Keratinocyte (primary cell): Measurements from ENCODE around the gene SHQ1. TPM values are rescaled to one million over a fixed set of nuclear protein-coding genes. Genes with fewer than 3 reads are reported as not detected.

Source experiments
- DNase-seq: peaks from one replicate; pipeline ENCODE4 v3.0.0-alpha.2; 2011; ENCODE audit warnings: low read depth, missing footprints, low spot score
- FAIRE-seq: peaks from 2 replicates; lab custom pipeline; 2011; peaks lifted over from hg19 to GRCh38; lab: Jason Lieb, UNC
- H2AFZ ChIP-seq: 2 replicates; pipeline ENCODE4 v1.6.0; 2012; ENCODE audit warnings: low read length, control low read depth, inconsistent platforms; ENCODE audit not compliant: control insufficient read depth
- H3K27ac ChIP-seq: 2 replicates; pipeline ENCODE4 v1.5.1; 2011; ENCODE audit warnings: low read length; ENCODE audit not compliant: control insufficient read depth, insufficient read depth
- H3K27me3 ChIP-seq: 3 replicates; pipeline ENCODE4 v1.6.0; 2011; ENCODE audit warnings: low read length; ENCODE audit not compliant: control insufficient read depth, insufficient read depth; ENCODE audit errors: extremely low read depth
- H3K36me3 ChIP-seq, 2 experiments: 2 replicates in 1 of 2; 3 replicates in 1 of 2; pipeline ENCODE4 v1.5.1; 2011; ENCODE audit warnings: low read length in 2 of 2, mild to moderate bottlenecking in 1 of 2; ENCODE audit not compliant: control insufficient read depth in 2 of 2, insufficient read depth in 2 of 2; ENCODE audit errors: extremely low read depth in 1 of 2
- H3K4me1 ChIP-seq: 3 replicates; pipeline ENCODE4 v1.5.1; 2011; ENCODE audit warnings: low read length; ENCODE audit not compliant: control insufficient read depth, insufficient read depth; ENCODE audit errors: extremely low read depth
- H3K4me2 ChIP-seq: 3 replicates; pipeline ENCODE4 v1.6.0; 2011; ENCODE audit warnings: low read depth, low read length; ENCODE audit not compliant: control insufficient read depth, insufficient read depth; ENCODE audit errors: extremely low read depth
- H3K4me3 ChIP-seq, 3 experiments: fragments of 200-600 bp in 1 of 3; sonication (generic) in 1 of 3; 2 replicates in 2 of 3; 3 replicates in 1 of 3; pipeline ENCODE4 v1.5.1; 2011 to 2016; ENCODE audit warnings: low read length in 3 of 3, mild to moderate bottlenecking in 3 of 3, control low read depth in 2 of 3, inconsistent platforms in 1 of 3, low read depth in 1 of 3, mixed read lengths in 1 of 3, mixed run types in 1 of 3, moderate library complexity in 1 of 3; ENCODE audit not compliant: control insufficient read depth in 2 of 3, insufficient read depth in 2 of 3; ENCODE audit errors: extremely low read depth in 1 of 3
- H3K79me2 ChIP-seq: 2 replicates; pipeline ENCODE4 v1.6.0; 2012; ENCODE audit warnings: low read length; ENCODE audit not compliant: control insufficient read depth, insufficient read depth
- H3K9ac ChIP-seq: 3 replicates; pipeline ENCODE4 v1.6.0; 2011; ENCODE audit warnings: low read length; ENCODE audit not compliant: control insufficient read depth, insufficient read depth; ENCODE audit errors: extremely low read depth
- H3K9me1 ChIP-seq: 3 replicates; pipeline ENCODE4 v1.6.0; 2011; ENCODE audit warnings: low read length; ENCODE audit not compliant: control insufficient read depth, insufficient read depth; ENCODE audit errors: extremely low read depth
- H3K9me3 ChIP-seq: 2 replicates; pipeline ENCODE4 v1.5.1; 2012; ENCODE audit warnings: low read depth, low read length; ENCODE audit not compliant: control insufficient read depth
- H4K20me1 ChIP-seq: 3 replicates; pipeline ENCODE4 v1.6.0; 2011; ENCODE audit warnings: low read length; ENCODE audit not compliant: control insufficient read depth, insufficient read depth; ENCODE audit errors: extremely low read depth
- EZH2 ChIP-seq: IDR thresholded peaks from one replicate; pipeline ENCODE4 v1.6.1; 2012; ENCODE audit warnings: inconsistent platforms, mild to moderate bottlenecking, low read length, moderate library complexity
- dilution Hi-C: fragments of 300-500 bp; cut with MboI; formaldehyde crosslinking; loops from one replicate; pipeline ENCODE4 v1.7.0; 2020; ENCODE audit warnings: low sequenced_read_pairs; ENCODE audit not compliant: extremely low pct_ligation_motif_present
- polyA plus RNA-seq, 5 experiments: library from polyadenylated mRNA; depleted of rRNA in 3 of 5; stranded (reverse) in 3 of 5; stranded (forward) in 1 of 5; unstranded in 1 of 5; fragments of >200 nt; gene quantifications; 1 replicate in 1 of 5; 2 replicates in 3 of 5; 3 replicates in 1 of 5; pipeline versions ENCODE4 v1.2.1 to v1.2.3, GENCODE V29; 2011 to 2012; ENCODE audit warnings: missing spikeins in 2 of 5, low read depth in 1 of 5, low replicate concordance in 1 of 5
- TF ChIP-seq, protein P1 (sequence below), 3 experiments: IDR thresholded peaks in 1 of 3; conservative IDR thresholded peaks in 1 of 3; optimal IDR thresholded peaks in 1 of 3; 2 replicates in 2 of 3; 3 replicates in 1 of 3; pipeline versions ENCODE3 to v1.5.1; 2011; ENCODE audit warnings: low read length in 3 of 3, mild to moderate bottlenecking in 3 of 3, moderate library complexity in 2 of 3, control low read depth in 1 of 3, inconsistent platforms in 1 of 3; ENCODE audit not compliant: insufficient read depth in 2 of 3; ENCODE audit errors: extremely low read depth in 1 of 3

The SHQ1 gene
- polyA plus RNA-seq, 1 donor (not counting 4 experiments of a cell fraction or from before 2014, with no cell fraction given): 17.7 TPM

GRCh38 chr3:72804361-72804760 is 43.9 kb downstream of the SHQ1 start:
- no peak for TF ChIP-seq EZH2
- TF ChIP-seq, protein P1, sequence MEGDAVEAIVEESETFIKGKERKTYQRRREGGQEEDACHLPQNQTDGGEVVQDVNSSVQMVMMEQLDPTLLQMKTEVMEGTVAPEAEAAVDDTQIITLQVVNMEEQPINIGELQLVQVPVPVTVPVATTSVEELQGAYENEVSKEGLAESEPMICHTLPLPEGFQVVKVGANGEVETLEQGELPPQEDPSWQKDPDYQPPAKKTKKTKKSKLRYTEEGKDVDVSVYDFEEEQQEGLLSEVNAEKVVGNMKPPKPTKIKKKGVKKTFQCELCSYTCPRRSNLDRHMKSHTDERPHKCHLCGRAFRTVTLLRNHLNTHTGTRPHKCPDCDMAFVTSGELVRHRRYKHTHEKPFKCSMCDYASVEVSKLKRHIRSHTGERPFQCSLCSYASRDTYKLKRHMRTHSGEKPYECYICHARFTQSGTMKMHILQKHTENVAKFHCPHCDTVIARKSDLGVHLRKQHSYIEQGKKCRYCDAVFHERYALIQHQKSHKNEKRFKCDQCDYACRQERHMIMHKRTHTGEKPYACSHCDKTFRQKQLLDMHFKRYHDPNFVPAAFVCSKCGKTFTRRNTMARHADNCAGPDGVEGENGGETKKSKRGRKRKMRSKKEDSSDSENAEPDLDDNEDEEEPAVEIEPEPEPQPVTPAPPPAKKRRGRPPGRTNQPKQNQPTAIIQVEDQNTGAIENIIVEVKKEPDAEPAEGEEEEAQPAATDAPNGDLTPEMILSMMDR (optimal IDR thresholded peaks at IDR 0.05 in 1 of 3, IDR thresholded peaks at IDR 0.05 in 1 of 3, conservative IDR thresholded peaks at IDR 0.05 in 1 of 3; ENCODE audit: extremely low read depth in 1 of 3, insufficient read depth in 2 of 3, low read length in 3 of 3): no peak
- dilution Hi-C loops: no loop called here
- FAIRE-seq: no peak
- no peak overlapping the region for H3K9ac ChIP-seq
- no peak for DNase-seq
- H3K27ac ChIP-seq: no peak overlapping the region
- H3K4me3 ChIP-seq: no peak overlapping the region
- no peaks in the 10 kb centered on the region for H4K20me1 ChIP-seq
- no peaks in the 10 kb centered on the region for H3K79me2 ChIP-seq
- H3K36me3 ChIP-seq: no peaks in the 10 kb centered on the region
- no peaks in the 10 kb centered on the region for H3K4me1 ChIP-seq
- no peak overlapping the region for H2AFZ ChIP-seq
- no peaks in the 10 kb centered on the region for H3K9me1 ChIP-seq
- no peak overlapping the region for H3K4me2 ChIP-seq
- H3K9me3 ChIP-seq: no peaks in the 10 kb centered on the region
- no peaks in the 10 kb centered on the region for H3K27me3 ChIP-seq

- Histone ChIP-seq H3K36me3 (no peaks in the 10 kb centered on the region), H2AFZ (no peak overlapping the region), H3K27me3 (no peaks in the 10 kb centered on the region), H3K9ac (no peak overlapping the region), H3K4me3 (no peak overlapping the region), H3K9me1 (no peaks in the 10 kb centered on the region), H3K4me2 (no peak overlapping the region), H3K79me2 (no peaks in the 10 kb centered on the region), H3K27ac (no peak overlapping the region), H3K9me3 (no peaks in the 10 kb centered on the region), H3K4me1 (no peaks in the 10 kb centered on the region), H4K20me1 (no peaks in the 10 kb centered on the region)
- DNase-seq: no peak
- TF ChIP-seq, protein P1 (optimal IDR thresholded peaks at IDR 0.05 in 1 of 3, IDR thresholded peaks at IDR 0.05 in 1 of 3, conservative IDR thresholded peaks at IDR 0.05 in 1 of 3; ENCODE audit: extremely low read depth in 1 of 3, insufficient read depth in 2 of 3, low read length in 3 of 3): no peak
- TF ChIP-seq EZH2: no peak
- no peak for FAIRE-seq
- dilution Hi-C loops: no loop called here
Measured at GRCh38 chr3:72803573-72803972, 44.7 kb downstream of the SHQ1 start.
